Esophagus (tissue), 2 donors: Measurements from ENCODE around the gene KCNQ2. TPM values are rescaled to one million over a fixed set of nuclear protein-coding genes. Genes with fewer than 3 reads are reported as not detected.

ENCODE experiments used
- H3K27ac ChIP-seq, 2 donors: one replicate each; pipeline ENCODE4 v1.5.1; 2013; ENCODE audit warnings: low read depth in 2 of 2, mild to moderate bottlenecking in 2 of 2, inconsistent platforms in 1 of 2, low read length in 1 of 2, moderate library complexity in 1 of 2
- H3K27me3 ChIP-seq, 2 donors: one replicate each; pipeline ENCODE4 v1.6.1; 2013; ENCODE audit warnings: low read length in 2 of 2, control low read depth in 1 of 2, mild to moderate bottlenecking in 1 of 2; ENCODE audit not compliant: insufficient read depth in 2 of 2, control insufficient read depth in 1 of 2
- H3K36me3 ChIP-seq, 2 donors: one replicate each; pipeline ENCODE4 v1.6.1; 2013; ENCODE audit warnings: low read length in 1 of 2; ENCODE audit not compliant: control insufficient read depth in 2 of 2, insufficient read depth in 2 of 2
- H3K4me1 ChIP-seq, 2 donors: one replicate each; pipeline ENCODE4 v1.6.1; 2013; ENCODE audit warnings: low read length in 1 of 2; ENCODE audit not compliant: control insufficient read depth in 2 of 2, insufficient read depth in 2 of 2
- H3K4me3 ChIP-seq, 2 donors: one replicate each; pipeline ENCODE4 v1.5.1; 2013; ENCODE audit warnings: low read length in 2 of 2, mild to moderate bottlenecking in 2 of 2, low read depth in 1 of 2, moderate library complexity in 1 of 2
- H3K9me3 ChIP-seq, 2 donors: one replicate each; pipeline ENCODE4 v1.6.1; 2013; ENCODE audit warnings: mild to moderate bottlenecking in 2 of 2, low read depth in 1 of 2, low read length in 1 of 2, moderate library complexity in 1 of 2; ENCODE audit not compliant: control insufficient read depth in 2 of 2, insufficient read depth in 1 of 2
- WGBS, 2 donors: extraction: QIAGEN DNeasy Blood & Tissue Kit; methylation state at CpG; one replicate each; pipeline ENCODE4 v1.1.7; 2013; 5-methylcytosine and 5-hydroxymethylcytosine counted together
- polyA plus RNA-seq, 2 donors: library from polyadenylated mRNA; stranded (reverse); fragments of 200-250 nt; gene quantifications; one replicate each; pipeline ENCODE4 v1.2.3, GENCODE V29; 2013
- donor health status: healthy with polysubstance abuse.
- donor health status: Bipolar disorder and iron deficiency.

KCNQ2 gene
- polyA plus RNA-seq, 2 donors = 0.01 to 0.06 TPM

GRCh38 chr20:63363981-63364561, 108.4 kb downstream of the KCNQ2 start:
- Histone ChIP-seq H3K9me3 (peaks cover 0 to 2% of the 10 kb centered on the region in 2 donors), H3K27ac (no peak overlapping the region), H3K4me1 (peaks cover 0 to 3% of the 10 kb centered on the region in 2 donors), H3K4me3 (no peak overlapping the region), H3K36me3 (no peaks in the 10 kb centered on the region), H3K27me3 (peaks cover 0 to 9% of the 10 kb centered on the region in 2 donors)
- 71 to 78% methylated on average over 19 of the region's 19 CpGs for WGBS, 2 donors

GRCh38 chr20:63363013-63363957, 109.2 kb downstream of the KCNQ2 start:
- 60 to 61% methylated on average over 23 of the region's 23 CpGs for WGBS, 2 donors
- Histone ChIP-seq H3K9me3 (peaks cover 0 to 2% of the 10 kb centered on the region in 2 donors), H3K4me1 (peaks cover 0 to 3% of the 10 kb centered on the region in 2 donors), H3K27me3 (peaks cover 0 to 12% of the 10 kb centered on the region in 2 donors), H3K27ac (no peak overlapping the region), H3K4me3 (no peak overlapping the region), H3K36me3 (no peaks in the 10 kb centered on the region)

GRCh38 chr20:63362436-63363009, 109.9 kb downstream of the KCNQ2 start:
- H3K9me3 ChIP-seq = peaks cover 0 to 2% of the 10 kb centered on the region in 2 donors
- peaks cover 0 to 3% of the 10 kb centered on the region in 2 donors for H3K4me1 ChIP-seq
- H3K36me3 ChIP-seq = no peaks in the 10 kb centered on the region
- H3K27ac ChIP-seq = no peak overlapping the region
- peaks cover 0 to 12% of the 10 kb centered on the region in 2 donors for H3K27me3 ChIP-seq
- H3K4me3 ChIP-seq = no peak overlapping the region
- 63% methylated on average over 16 of the region's 16 CpGs for WGBS, 2 donors

- Histone ChIP-seq H3K27ac (no peak overlapping the region), H3K27me3 (peaks cover 0 to 12% of the 10 kb centered on the region in 2 donors), H3K36me3 (no peaks in the 10 kb centered on the region), H3K4me3 (no peak overlapping the region), H3K9me3 (peaks cover 0 to 2% of the 10 kb centered on the region in 2 donors), H3K4me1 (peaks cover 0 to 3% of the 10 kb centered on the region in 2 donors)
- 11% methylated on average over 46 to 50 of the region's 50 CpGs for WGBS, 2 donors
These were observed 110.7 kb downstream of the KCNQ2 start for GRCh38 chr20:63361519-63362435.

GRCh38 chr20:63360850-63361518, 111.5 kb downstream of the KCNQ2 start, which contains the start of gene CHRNA4:
Gene CHRNA4 (minus strand): TSS chr20:63361349. CDS start chr20:63361165, 184 bp downstream.
- Histone ChIP-seq H3K9me3 (peaks cover 0 to 2% of the 10 kb centered on the region in 2 donors), H3K4me1 (peaks cover 0 to 3% of the 10 kb centered on the region in 2 donors), H3K36me3 (no peaks in the 10 kb centered on the region), H3K4me3 (no peak within 1 kb of the TSS), H3K27ac (no peak within 1 kb of the TSS), H3K27me3 (peaks cover 0 to 12% of the 10 kb centered on the region in 2 donors)
- 3 to 6% methylated on average over 39 to 75 of the region's 79 CpGs for WGBS, 2 donors

- Histone ChIP-seq H3K27me3 (peaks cover 0 to 12% of the 10 kb centered on the region in 2 donors), H3K4me3 (no peak overlapping the region), H3K4me1 (peaks cover 0 to 3% of the 10 kb centered on the region in 2 donors), H3K27ac (no peak overlapping the region), H3K36me3 (no peaks in the 10 kb centered on the region), H3K9me3 (peaks cover 0 to 2% of the 10 kb centered on the region in 2 donors)
- WGBS, 2 donors = 23% methylated on average over 36 to 38 of the region's 38 CpGs
These were observed 112.3 kb downstream of the KCNQ2 start for GRCh38 chr20:63359937-63360849.

GRCh38 chr20:63359164-63359934, 113.1 kb downstream of the KCNQ2 start:
- WGBS, 2 donors = 70 to 73% methylated on average over 39 to 42 of the region's 42 CpGs
- Histone ChIP-seq H3K27ac (no peak overlapping the region), H3K27me3 (peaks cover 0 to 12% of the 10 kb centered on the region in 2 donors), H3K9me3 (peaks cover 0 to 2% of the 10 kb centered on the region in 2 donors), H3K4me1 (peaks cover 0 to 3% of the 10 kb centered on the region in 2 donors), H3K36me3 (no peaks in the 10 kb centered on the region), H3K4me3 (no peak overlapping the region)
